Motor neuron (in vitro differentiated cells): Measurements from ENCODE around the gene DDHD1. TPM values are rescaled to one million over a fixed set of nuclear protein-coding genes. Genes with fewer than 3 reads are reported as not detected.
"Not testable (repeated sequence)": the region's sequence is repeated elsewhere in the genome, so short reads cannot be mapped to it uniquely, and the experiment has no call there.

Source experiments
- ATAC-seq, 8 experiments: fragments of 200-7000 bp; cut with Tn5 transposase; replicated peaks in 6 of 8; 2 replicates each; pipeline ENCODE4 v1.8.0; 2021; ENCODE audit warnings: mild to moderate bottlenecking in 8 of 8, moderate library complexity in 8 of 8
- H3K27ac ChIP-seq, 2 donors: fragments of 250-450 bp; sonication (Bioruptor Pico); 2 replicates each; pipeline ENCODE4 v1.9.0; 2021; ENCODE audit warnings: antibody characterized with exemption in 2 of 2, mild to moderate bottlenecking in 2 of 2, moderate library complexity in 1 of 2
- H3K4me1 ChIP-seq, 2 donors: fragments of 250-450 bp; sonication (Bioruptor Pico); replicated peaks in 1 of 2; 2 replicates each; pipeline ENCODE4 v1.6.1; 2021; ENCODE audit warnings: antibody characterized with exemption in 2 of 2, mild to moderate bottlenecking in 2 of 2, moderate library complexity in 1 of 2
- H3K4me3 ChIP-seq, 5 donors: fragments of 250-450 bp; sonication (Bioruptor Pico); 2 replicates each; pipeline ENCODE4 v1.9.0; 2021; ENCODE audit warnings: antibody characterized with exemption in 5 of 5, mild to moderate bottlenecking in 5 of 5, moderate library complexity in 4 of 5
- WGBS, 10 experiments: fragments of 450-650 bp; shearing (Covaris generic); methylation state at CpG; one replicate each; pipeline ENCODE4 v1.0.0; 2022; 5-methylcytosine and 5-hydroxymethylcytosine counted together
- in situ Hi-C, 9 experiments: fragments of 400-800 bp; cut with MboI; loops; one replicate each; pipeline ENCODE4 v1.15.0; 2021; ENCODE audit warnings: low sequenced_read_pairs in 9 of 9, low pct_unique_long_range_greater_than_20kb in 2 of 9; ENCODE audit not compliant: unreplicated experiment in 9 of 9
- total RNA-seq, 8 experiments: library from RNA; unstranded; fragments of 300-600 nt; gene quantifications; 2 replicates each; pipeline versions ENCODE4 v1.2.3 to v1.2.4, GENCODE V29; 2022

DDHD1 gene
- total RNA-seq, 8 experiments from 2014 or later = 14.1 to 43.8 (median 17.3) TPM

- H3K4me3 ChIP-seq, H3K27ac ChIP-seq, ATAC-seq, in situ Hi-C loops: not testable (repeated sequence)
- 50 to 100% (median 69%) methylated on average over 1 to 2 of the region's 2 CpGs; no CpG with 5 or more reads in 2 of the 10 experiments for WGBS, 10 experiments
- H3K4me1 ChIP-seq = peaks cover 7 to 15% of the 10 kb centered on the region in 2 donors
These were observed 26.4 kb upstream of the DDHD1 start for GRCh38 chr14:53179486-53180005.

GRCh38 chr14:53175375-53175774, 22.3 kb upstream of the DDHD1 start:
- H3K4me3 ChIP-seq = no peak overlapping the region
- no peak overlapping the region for H3K27ac ChIP-seq
- in situ Hi-C loops = no loop called here
- no peak for ATAC-seq
- H3K4me1 ChIP-seq = peaks cover 7 to 16% of the 10 kb centered on the region in 2 donors
- 80 to 100% (median 97%) methylated on average over 1 to 4 of the region's 4 CpGs; no CpG with 5 or more reads in 1 of the 10 experiments for WGBS, 10 experiments

- no peak overlapping the region for H3K27ac ChIP-seq
- in situ Hi-C loops = no loop called here
- H3K4me1 ChIP-seq = peaks cover 7 to 16% of the 10 kb centered on the region in 2 donors
- no peak overlapping the region for H3K4me3 ChIP-seq
- 55 to 100% (median 75%) methylated on average over 1 to 4 of the region's 4 CpGs; no CpG with 5 or more reads in 4 of the 10 experiments for WGBS, 10 experiments
- no peak for ATAC-seq
These were observed 21.8 kb upstream of the DDHD1 start for GRCh38 chr14:53174918-53175317.

- WGBS, 10 experiments = 68 to 100% (median 95%) methylated on average over 1 to 9 of the region's 9 CpGs; no CpG with 5 or more reads in 1 of the 10 experiments
- Histone ChIP-seq H3K4me3 (no peak overlapping the region), H3K27ac (no peak overlapping the region), H3K4me1 (no peaks in the 10 kb centered on the region)
- in situ Hi-C loops = no loop called here
- ATAC-seq = no peak
These were observed 15.7 kb upstream of the DDHD1 start for GRCh38 chr14:53168786-53169185.

- Histone ChIP-seq H3K4me1 (no peaks in the 10 kb centered on the region), H3K27ac (no peak overlapping the region), H3K4me3 (no peak overlapping the region)
- in situ Hi-C loops = no loop called here
- peak in 1 of 8 experiments; percentile 22 for ATAC-seq
- WGBS, 10 experiments = 13 to 100% (median 78%) methylated on average over 2 to 4 of the region's 4 CpGs; no CpG with 5 or more reads in 1 of the 10 experiments
These were observed 14.6 kb upstream of the DDHD1 start for GRCh38 chr14:53167602-53168328.

GRCh38 chr14:53161758-53162435, 8.8 kb upstream of the DDHD1 start:
- Histone ChIP-seq H3K27ac (no peak overlapping the region), H3K4me1 (no peaks in the 10 kb centered on the region), H3K4me3 (no peak overlapping the region)
- in situ Hi-C loops = no loop called here
- 71 to 100% (median 85%) methylated on average over 1 to 2 of the region's 2 CpGs for WGBS, 10 experiments
- no peak for ATAC-seq

GRCh38 chr14:53156238-53156637, 3.1 kb upstream of the DDHD1 start:
- ATAC-seq = no peak

GRCh38 chr14:53153702-53154112, 584 bp upstream of the DDHD1 start:
- Histone ChIP-seq H3K4me1 (peaks cover 11 to 21% of the 10 kb centered on the region in 2 donors), H3K4me3 (peak overlapping the region; percentile 54 to 90 (median 81)), H3K27ac (peak overlapping the region; percentile 72 to 75)
- ATAC-seq = no peak
- in situ Hi-C loops = no loop called here
- 80 to 100% (median 100%) methylated on average over 1 to 3 of the region's 4 CpGs; no CpG with 5 or more reads in 4 of the 10 experiments for WGBS, 10 experiments

More at GRCh38 chr14:53156238-53156637, 3.1 kb upstream of the DDHD1 start:
- 75 to 100% (median 81%) methylated on average over 1 to 4 of the region's 4 CpGs; no CpG with 5 or more reads in 1 of the 10 experiments for WGBS, 10 experiments
- in situ Hi-C loops = no loop called here
- Histone ChIP-seq H3K4me3 (no peak overlapping the region), H3K4me1 (peaks cover 3 to 4% of the 10 kb centered on the region in 2 donors), H3K27ac (no peak overlapping the region)

- Histone ChIP-seq H3K4me1 (peaks cover 11 to 23% of the 10 kb centered on the region in 2 donors), H3K27ac (peak overlapping the region; percentile 72 to 75), H3K4me3 (peak overlapping the region; percentile 54 to 90 (median 81))
- 0 to 3% (median 0%) methylated on average over 1 to 19 of the region's 73 CpGs; no CpG with 5 or more reads in 6 of the 10 experiments for WGBS, 10 experiments
- peak; percentile 35 to 56 (median 47) for ATAC-seq
- in situ Hi-C loops = no loop called here
These were observed 788 bp downstream of the DDHD1 start for GRCh38 chr14:53152184-53152886.

- Histone ChIP-seq H3K4me1 (peaks cover 11 to 23% of the 10 kb centered on the region in 2 donors), H3K4me3 (peak overlapping the region; percentile 54 to 90 (median 81)), H3K27ac (peak overlapping the region; percentile 72 to 75)
- in situ Hi-C loops = no loop called here
- ATAC-seq = peak; percentile 8 to 37 (median 16)
- WGBS, 10 experiments = 0 to 4% (median 0%) methylated on average over 1 to 14 of the region's 25 CpGs; no CpG with 5 or more reads in 2 of the 10 experiments
These were observed 1.5 kb downstream of the DDHD1 start for GRCh38 chr14:53151523-53152183.

- H3K27ac ChIP-seq = no peak overlapping the region
- WGBS, 10 experiments = 29 to 100% (median 66%) methylated on average over 1 to 4 of the region's 4 CpGs; no CpG with 5 or more reads in 2 of the 10 experiments
- in situ Hi-C loops = no loop called here
- peaks cover 11 to 23% of the 10 kb centered on the region in 2 donors for H3K4me1 ChIP-seq
- no peak for ATAC-seq
- peak overlapping the region; percentile 54 to 90 (median 81) for H3K4me3 ChIP-seq
These were observed 3.3 kb downstream of the DDHD1 start for GRCh38 chr14:53149668-53150316.

- no peak overlapping the region for H3K4me3 ChIP-seq
- no peak for ATAC-seq
These were observed 4.5 kb downstream of the DDHD1 start for GRCh38 chr14:53148671-53149070.

More at GRCh38 chr14:53148671-53149070, 4.5 kb downstream of the DDHD1 start:
- in situ Hi-C loops = no loop called here
- no peak overlapping the region for H3K27ac ChIP-seq
- peaks cover 10 to 21% of the 10 kb centered on the region in 2 donors for H3K4me1 ChIP-seq
